ENCODE measurements around the gene PTPRM. TPM values are rescaled to one million over a fixed set of nuclear protein-coding genes. Genes with fewer than 3 reads are reported as not detected.

Gene PTPRM
- total and polyA plus RNA-seq, 3 donors from 2014 or later = 76.4 to 101 (median 94.6) TPM

GRCh38 chr18:8084160-8084559 is 517.0 kb downstream of the PTPRM start:
- TF ChIP-seq CTCF (IDR thresholded peaks at IDR 0.05) (peak; percentile 45 to 58 (median 46)), POLR2A (IDR thresholded peaks at IDR 0.05) (no peak)
- WGBS, 2 donors = 63 to 73% methylated on average over 7 of the region's 7 CpGs
- Histone ChIP-seq H3K36me3 (ENCODE audit: low read depth, missing control alignments) (no peaks in the 10 kb centered on the region), H3K27me3 (no peaks in the 10 kb centered on the region), H3K4me3 (no peak overlapping the region), H3K27ac (no peak overlapping the region), H3K4me1 (no peaks in the 10 kb centered on the region), H3K9me3 (no peaks in the 10 kb centered on the region)
- intact Hi-C loops (cut with DNase I; ENCODE audit: low total_unique reads) = no loop called here
- peak; percentile 68 for DNase-seq

GRCh38 chr18:8088626-8089025 is 521.5 kb downstream of the PTPRM start:
- Histone ChIP-seq H3K4me1 (no peaks in the 10 kb centered on the region), H3K27ac (no peak overlapping the region), H3K4me3 (no peak overlapping the region), H3K9me3 (no peaks in the 10 kb centered on the region), H3K36me3 (ENCODE audit: low read depth, missing control alignments) (no peaks in the 10 kb centered on the region), H3K27me3 (no peaks in the 10 kb centered on the region)
- WGBS, 2 donors = 92 to 93% methylated on average over 3 of the region's 3 CpGs
- no peak for DNase-seq
- intact Hi-C loops (cut with DNase I; ENCODE audit: low total_unique reads) = no loop called here
- TF ChIP-seq CTCF (IDR thresholded peaks at IDR 0.05) (no peak), POLR2A (IDR thresholded peaks at IDR 0.05) (no peak)

- no peak overlapping the region for H3K27ac ChIP-seq
These were observed 523.9 kb downstream of the PTPRM start for GRCh38 chr18:8091035-8091434.

GRCh38 chr18:8095947-8096570 is 528.9 kb downstream of the PTPRM start:
- Histone ChIP-seq H3K9me3 (no peaks in the 10 kb centered on the region), H3K4me3 (no peak overlapping the region), H3K27me3 (no peaks in the 10 kb centered on the region), H3K36me3 (ENCODE audit: low read depth, missing control alignments) (no peaks in the 10 kb centered on the region), H3K4me1 (no peaks in the 10 kb centered on the region), H3K27ac (no peak overlapping the region)
- intact Hi-C loops (cut with DNase I; ENCODE audit: low total_unique reads) = no loop called here
- no peak for TF ChIP-seq POLR2A (IDR thresholded peaks at IDR 0.05)
- TF ChIP-seq CTCF (IDR thresholded peaks at IDR 0.05) = no peak
- no peak for DNase-seq
- WGBS, 2 donors = 96 to 98% methylated on average over 10 of the region's 10 CpGs

More at GRCh38 chr18:8091035-8091434, 523.9 kb downstream of the PTPRM start:
- DNase-seq = no peak
- H3K4me3 ChIP-seq = no peak overlapping the region
- H3K9me3 ChIP-seq = no peaks in the 10 kb centered on the region
- no peaks in the 10 kb centered on the region for H3K27me3 ChIP-seq
- no peaks in the 10 kb centered on the region for H3K36me3 ChIP-seq (ENCODE audit: low read depth, missing control alignments)
- TF ChIP-seq POLR2A (IDR thresholded peaks at IDR 0.05) = no peak
- TF ChIP-seq CTCF (IDR thresholded peaks at IDR 0.05) = no peak
- intact Hi-C loops (cut with DNase I; ENCODE audit: low total_unique reads) = no loop called here
- H3K4me1 ChIP-seq = no peaks in the 10 kb centered on the region
- WGBS, 2 donors = 94 to 96% methylated on average over 2 of the region's 2 CpGs

- TF ChIP-seq CTCF (IDR thresholded peaks at IDR 0.05) (no peak), POLR2A (IDR thresholded peaks at IDR 0.05) (no peak)
- no peaks in the 10 kb centered on the region for H3K27me3 ChIP-seq
- no peaks in the 10 kb centered on the region for H3K4me1 ChIP-seq
- no peaks in the 10 kb centered on the region for H3K9me3 ChIP-seq
- no peak overlapping the region for H3K27ac ChIP-seq
- intact Hi-C loops (cut with DNase I; ENCODE audit: low total_unique reads) = no loop called here
- no peak overlapping the region for H3K4me3 ChIP-seq
- H3K36me3 ChIP-seq (ENCODE audit: low read depth, missing control alignments) = no peaks in the 10 kb centered on the region
- DNase-seq = no peak
These were observed 530.3 kb downstream of the PTPRM start for GRCh38 chr18:8097399-8097798.
